Suprapubic skin (tissue), 4 donors: ENCODE data around the gene EHD3.

Source experiments
- EP300 ChIP-seq: sonication (generic); formaldehyde crosslinking; IDR thresholded peaks from one replicate; pipeline ENCODE4 v1.6.1; 2017; ENCODE audit warnings: antibody characterized with exemption
- POLR2A ChIP-seq, 2 donors: fragments of 450-650 bp; IDR thresholded peaks; one replicate each; pipeline ENCODE4 v1.6.1; 2017; ENCODE audit warnings: antibody characterized with exemption in 2 of 2, mild to moderate bottlenecking in 2 of 2, moderate library complexity in 2 of 2
- POLR2AphosphoS5 ChIP-seq, 3 donors: sonication (generic); formaldehyde crosslinking; IDR thresholded peaks; one replicate each; pipeline ENCODE4 v1.6.1; 2017; ENCODE audit warnings: antibody characterized with exemption in 3 of 3
- TF ChIP-seq, protein P1 (sequence below), 2 donors: fragments of 200-600 bp in 1 of 2; fragments of 450-650 bp in 1 of 2; sonication (generic) in 1 of 2; IDR thresholded peaks; one replicate each; pipeline ENCODE4 v1.5.1; 2016 to 2019; ENCODE audit warnings: antibody characterized with exemption in 2 of 2, mild to moderate bottlenecking in 1 of 2, moderate library complexity in 1 of 2

DNA sequence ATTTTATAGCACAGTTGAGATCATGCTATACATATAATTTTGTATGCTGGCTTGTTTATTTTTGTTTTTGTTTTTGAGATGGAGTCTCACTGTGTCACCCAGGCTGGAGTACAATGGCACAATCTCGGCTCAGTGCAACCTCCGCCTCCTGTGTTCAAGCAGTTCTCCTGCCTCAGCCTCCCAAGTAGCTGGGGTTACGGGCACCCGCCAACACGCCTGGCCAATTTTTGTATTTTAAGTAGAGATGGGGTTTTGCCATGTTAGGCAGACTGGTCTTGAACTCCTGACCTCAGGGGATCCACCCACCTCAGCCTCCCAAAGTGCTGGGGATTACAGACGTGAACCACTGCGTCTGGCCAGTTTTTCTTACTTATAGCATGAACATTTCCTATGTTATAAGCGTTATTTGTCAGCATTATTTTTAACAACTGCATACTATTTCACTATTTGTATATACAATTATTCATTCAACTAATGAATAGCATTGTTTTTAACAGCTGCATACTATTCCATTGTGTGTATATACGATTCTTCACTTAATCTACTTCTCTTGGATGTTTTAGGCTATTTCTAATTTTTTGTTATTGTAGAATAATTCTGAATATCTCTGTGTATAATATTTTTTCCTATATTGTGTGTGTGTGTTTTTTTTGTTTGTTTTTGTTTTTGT lies 3.5 kb downstream of the EHD3 start:
- TF ChIP-seq, protein P1, sequence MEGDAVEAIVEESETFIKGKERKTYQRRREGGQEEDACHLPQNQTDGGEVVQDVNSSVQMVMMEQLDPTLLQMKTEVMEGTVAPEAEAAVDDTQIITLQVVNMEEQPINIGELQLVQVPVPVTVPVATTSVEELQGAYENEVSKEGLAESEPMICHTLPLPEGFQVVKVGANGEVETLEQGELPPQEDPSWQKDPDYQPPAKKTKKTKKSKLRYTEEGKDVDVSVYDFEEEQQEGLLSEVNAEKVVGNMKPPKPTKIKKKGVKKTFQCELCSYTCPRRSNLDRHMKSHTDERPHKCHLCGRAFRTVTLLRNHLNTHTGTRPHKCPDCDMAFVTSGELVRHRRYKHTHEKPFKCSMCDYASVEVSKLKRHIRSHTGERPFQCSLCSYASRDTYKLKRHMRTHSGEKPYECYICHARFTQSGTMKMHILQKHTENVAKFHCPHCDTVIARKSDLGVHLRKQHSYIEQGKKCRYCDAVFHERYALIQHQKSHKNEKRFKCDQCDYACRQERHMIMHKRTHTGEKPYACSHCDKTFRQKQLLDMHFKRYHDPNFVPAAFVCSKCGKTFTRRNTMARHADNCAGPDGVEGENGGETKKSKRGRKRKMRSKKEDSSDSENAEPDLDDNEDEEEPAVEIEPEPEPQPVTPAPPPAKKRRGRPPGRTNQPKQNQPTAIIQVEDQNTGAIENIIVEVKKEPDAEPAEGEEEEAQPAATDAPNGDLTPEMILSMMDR (IDR thresholded peaks at IDR 0.05) = no peak
- no peak for TF ChIP-seq POLR2A (IDR thresholded peaks at IDR 0.05)
- TF ChIP-seq EP300 = no peak
- TF ChIP-seq POLR2AphosphoS5 (IDR thresholded peaks at IDR 0.05) = no peak
